GM21576 (cell line): ENCODE results near the gene SLC52A1.
"Not testable (repeated sequence)": the region's sequence is repeated elsewhere in the genome, so short reads cannot be mapped to it uniquely, and the experiment has no call there.

Source experiments
- ATAC-seq: cut with Tn5 transposase; IDR thresholded peaks from one replicate; pipeline ENCODE4 v1.9.1; 2021; ENCODE audit warnings: mild to moderate bottlenecking, moderate library complexity; ENCODE audit not compliant: unreplicated experiment

SLC52A1 gene

DNA sequence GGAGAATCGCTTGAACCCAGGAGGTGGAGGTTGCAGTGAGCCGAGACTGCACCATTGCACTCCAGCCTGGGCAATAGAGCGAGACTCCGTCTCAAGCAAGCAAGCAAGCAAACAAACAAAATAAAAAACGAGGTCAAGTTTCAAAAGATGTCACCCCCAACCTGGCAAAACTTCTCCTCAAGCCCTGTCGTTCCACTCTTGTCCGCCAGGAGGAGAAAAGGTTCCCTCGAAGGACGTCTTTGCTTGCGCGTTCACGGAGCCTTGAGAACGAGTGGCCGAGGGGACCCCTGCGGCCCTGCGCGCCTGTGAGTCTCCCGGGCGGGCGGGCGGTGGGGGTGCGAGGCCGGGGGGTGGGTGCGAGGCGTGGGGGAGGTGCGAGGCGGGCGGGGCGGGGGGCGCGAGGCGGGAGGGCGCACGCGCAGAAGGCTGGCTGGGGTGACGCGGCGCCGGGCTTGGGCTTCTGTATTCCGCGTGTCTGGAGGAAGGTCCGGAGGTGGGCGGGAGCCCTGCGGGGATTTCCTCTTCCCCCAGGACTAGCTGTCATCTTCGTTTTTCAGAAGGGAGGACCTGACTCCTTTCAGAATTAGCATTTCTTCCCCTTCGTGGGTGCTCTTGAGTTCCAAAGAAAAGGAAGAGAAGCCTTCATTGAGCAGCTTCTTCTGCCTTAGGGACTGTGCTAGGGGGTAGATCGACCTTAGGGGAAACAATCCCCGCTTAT lies 3.7 kb downstream of the SLC52A1 start:
- no peak for ATAC-seq

DNA sequence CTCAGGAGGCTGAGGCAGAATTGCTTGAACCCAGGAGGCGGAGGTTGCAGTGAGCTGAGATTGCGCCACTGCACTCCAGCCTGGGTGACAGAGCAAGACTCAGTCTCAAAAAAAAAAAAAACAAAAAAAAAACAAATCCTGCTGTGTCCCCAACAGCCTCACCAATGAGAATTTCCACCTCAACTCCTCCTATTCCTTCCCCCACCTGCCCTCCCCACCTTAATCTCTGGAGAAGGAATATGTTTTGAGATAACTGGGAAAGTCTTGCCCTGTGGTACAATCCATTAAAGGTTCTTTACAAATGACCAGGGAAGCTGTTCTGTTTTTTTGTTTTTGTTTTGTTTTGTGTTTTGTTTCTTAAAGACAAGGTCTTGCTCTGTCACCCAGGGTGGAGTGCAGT lies 5.1 kb downstream of the SLC52A1 start:
- not testable (repeated sequence) for ATAC-seq

GRCh38 chr17:5027916-5028315 lies 7.3 kb downstream of the SLC52A1 start:
- ATAC-seq = no peak

GRCh38 chr17:5027299-5027698 lies 7.9 kb downstream of the SLC52A1 start:
- no peak for ATAC-seq

- ATAC-seq = no peak
Measured at GRCh38 chr17:5024604-5025003, 10.6 kb downstream of the SLC52A1 start.

DNA sequence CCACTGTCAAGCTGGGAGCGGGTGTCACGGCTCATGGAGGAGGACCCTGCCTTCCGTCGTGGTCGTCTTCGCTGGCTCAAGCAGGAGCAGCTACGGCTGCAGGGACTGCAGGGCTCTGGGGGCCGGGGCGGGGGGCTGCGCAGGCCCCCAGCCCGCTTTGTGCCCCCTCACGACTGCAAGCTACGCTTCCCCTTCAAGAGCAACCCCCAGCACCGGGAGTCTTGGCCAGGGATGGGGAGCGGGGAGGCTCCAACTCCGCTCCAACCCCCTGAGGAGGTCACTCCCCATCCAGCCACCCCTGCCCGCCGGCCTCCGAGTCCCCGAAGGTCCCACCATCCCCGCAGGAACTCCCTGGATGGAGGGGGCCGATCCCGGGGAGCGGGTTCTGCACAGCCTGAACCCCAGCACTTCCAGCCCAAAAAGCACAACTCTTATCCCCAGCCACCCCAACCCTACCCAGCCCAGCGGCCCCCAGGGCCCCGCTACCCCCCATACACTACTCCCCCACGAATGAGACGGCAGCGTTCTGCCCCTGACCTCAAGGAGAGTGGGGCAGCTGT lies 11.6 kb downstream of the SLC52A1 start:
- no peak for ATAC-seq

DNA sequence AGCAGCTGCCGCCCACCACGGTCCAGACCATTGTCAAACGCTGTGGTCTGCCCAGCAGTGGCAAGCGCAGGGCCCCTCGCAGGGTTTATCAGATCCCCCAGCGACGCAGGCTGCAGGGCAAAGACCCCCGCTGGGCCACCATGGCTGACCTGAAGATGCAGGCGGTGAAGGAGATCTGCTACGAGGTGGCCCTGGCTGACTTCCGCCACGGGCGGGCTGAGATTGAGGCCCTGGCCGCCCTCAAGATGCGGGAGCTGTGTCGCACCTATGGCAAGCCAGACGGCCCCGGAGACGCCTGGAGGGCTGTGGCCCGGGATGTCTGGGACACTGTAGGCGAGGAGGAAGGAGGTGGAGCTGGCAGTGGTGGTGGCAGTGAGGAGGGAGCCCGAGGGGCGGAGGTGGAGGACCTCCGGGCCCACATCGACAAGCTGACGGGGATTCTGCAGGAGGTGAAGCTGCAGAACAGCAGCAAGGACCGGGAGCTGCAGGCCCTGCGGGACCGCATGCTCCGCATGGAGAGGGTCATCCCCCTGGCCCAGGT lies 13.0 kb downstream of the SLC52A1 start:
- no peak for ATAC-seq

GRCh38 chr17:5020502-5021023 lies 14.7 kb downstream of the SLC52A1 start:
- ATAC-seq = no peak

DNA sequence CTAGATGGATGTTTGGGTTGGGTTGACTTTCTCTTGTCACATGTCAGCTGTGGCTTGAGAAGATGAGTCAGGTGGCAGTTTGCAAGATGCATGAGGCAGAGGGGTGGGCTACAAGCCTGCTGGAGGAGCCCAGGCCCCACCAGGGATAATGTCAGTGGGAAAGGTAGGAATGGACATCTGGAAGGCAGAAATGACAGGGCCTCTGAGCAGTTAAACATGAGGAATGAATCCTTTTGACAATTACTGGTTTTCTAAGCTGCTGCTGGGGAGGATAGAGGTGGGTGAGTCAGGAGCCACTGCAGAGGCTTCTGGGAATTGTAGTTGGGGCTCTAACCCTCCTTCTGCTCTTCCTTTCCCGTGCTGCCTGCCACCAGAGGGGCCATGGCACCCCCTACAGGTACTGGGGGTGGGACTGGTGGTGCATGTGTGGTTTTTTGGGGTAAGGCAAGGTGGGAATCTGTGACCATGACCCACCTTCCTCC lies 15.7 kb downstream of the SLC52A1 start:
- no peak for ATAC-seq

DNA sequence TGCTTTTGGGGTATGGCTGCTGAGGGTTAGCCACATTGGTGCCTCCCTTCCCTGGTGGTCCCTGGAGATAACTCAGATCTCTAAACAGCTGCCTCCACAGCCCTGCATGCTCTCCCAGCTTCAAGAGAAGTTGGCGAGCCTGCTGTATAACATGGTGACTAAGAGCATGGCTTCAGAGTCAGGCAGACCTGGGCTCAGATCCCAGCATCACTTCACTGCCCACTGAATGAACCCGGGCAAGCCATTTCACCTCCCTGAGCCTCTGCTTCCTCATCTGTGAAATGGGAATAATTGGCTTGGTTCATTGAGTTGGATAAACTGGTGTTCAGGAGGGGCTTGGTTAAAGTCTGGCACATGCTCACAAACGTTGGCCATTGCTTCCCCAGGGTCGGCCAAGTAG lies 20.9 kb downstream of the SLC52A1 start:
- no peak for ATAC-seq

- ATAC-seq = no peak
Measured at GRCh38 chr17:5011928-5012327, 23.3 kb downstream of the SLC52A1 start.

DNA sequence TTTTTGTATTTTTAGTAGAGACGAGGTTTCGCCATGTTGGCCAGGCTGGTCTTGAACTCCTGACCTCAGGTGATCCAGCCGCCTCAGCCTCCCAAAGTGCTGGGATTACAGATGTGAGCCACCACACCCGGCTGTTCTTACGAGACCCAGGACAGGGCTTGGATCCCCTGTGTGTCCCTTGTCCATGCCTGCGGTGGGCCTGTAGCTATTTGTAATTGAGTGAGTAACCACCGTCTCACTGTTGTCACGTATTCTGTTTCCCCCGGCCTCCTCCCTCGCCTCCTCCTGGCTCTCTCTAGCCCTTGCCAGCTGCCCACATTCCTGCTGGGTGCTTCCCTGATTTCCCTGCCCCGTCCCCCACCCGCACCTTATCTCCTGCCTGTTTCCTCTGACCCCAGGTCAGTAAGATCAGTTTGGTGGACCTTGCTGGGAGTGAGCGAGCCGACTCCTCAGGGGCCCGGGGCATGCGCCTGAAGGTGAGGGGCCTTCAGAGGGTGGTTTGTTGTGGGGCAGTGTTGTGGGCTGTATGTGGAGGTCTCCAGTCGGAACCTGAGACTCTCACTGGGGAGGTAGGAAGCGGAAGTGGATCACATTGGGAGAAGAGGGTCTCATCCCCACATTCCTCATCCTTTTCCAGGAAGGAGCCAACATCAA lies 31.9 kb downstream of the SLC52A1 start:
- no peak for ATAC-seq

DNA sequence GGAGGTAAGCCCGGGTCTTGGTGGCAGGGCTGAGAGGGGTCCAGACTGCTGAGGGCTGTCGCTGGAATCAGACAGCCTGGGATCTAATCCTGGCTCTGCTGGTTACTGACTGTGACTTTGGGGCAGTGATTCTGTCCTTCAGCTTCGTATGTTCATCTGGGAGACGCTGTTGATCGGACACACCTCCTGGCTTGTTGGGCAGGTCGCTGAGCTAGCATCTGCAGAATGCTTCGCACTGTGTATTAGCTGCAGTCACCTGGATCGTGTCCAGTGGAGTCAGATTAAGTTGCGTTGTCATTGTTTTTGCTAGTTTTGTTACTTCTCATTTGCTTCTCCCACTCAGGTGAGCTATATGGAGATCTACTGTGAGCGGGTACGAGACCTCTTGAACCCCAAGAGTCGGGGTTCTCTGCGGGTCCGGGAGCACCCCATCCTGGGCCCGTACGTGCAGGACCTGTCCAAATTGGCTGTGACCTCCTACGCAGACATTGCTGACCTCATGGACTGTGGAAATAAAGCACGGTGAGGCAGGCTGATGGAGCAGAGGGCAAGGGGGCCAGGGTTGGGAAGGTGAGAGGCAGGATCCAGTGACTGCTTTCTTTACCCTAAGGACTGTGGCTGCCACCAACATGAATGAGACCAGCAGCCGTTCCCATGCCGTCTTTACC lies 33.0 kb downstream of the SLC52A1 start:
- no peak for ATAC-seq

DNA sequence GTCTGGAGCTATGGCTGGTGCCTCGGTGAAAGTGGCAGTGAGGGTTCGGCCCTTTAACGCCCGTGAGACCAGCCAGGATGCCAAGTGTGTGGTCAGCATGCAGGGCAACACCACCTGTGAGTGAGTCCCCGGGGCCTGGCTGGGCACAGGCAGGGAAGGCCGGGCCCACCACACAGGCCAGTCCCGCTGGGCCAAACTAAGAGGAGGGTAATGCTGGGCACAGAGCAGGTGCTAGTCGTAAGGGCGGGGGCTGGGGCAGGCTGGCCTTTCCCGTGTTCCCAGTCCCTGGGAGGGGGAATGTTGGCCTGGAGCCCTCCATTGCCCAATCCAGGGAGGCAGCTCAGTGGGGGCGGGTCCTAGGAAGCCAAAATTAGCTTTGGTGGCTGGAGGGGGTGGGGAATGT lies 35.0 kb downstream of the SLC52A1 start:
- ATAC-seq = no peak

DNA sequence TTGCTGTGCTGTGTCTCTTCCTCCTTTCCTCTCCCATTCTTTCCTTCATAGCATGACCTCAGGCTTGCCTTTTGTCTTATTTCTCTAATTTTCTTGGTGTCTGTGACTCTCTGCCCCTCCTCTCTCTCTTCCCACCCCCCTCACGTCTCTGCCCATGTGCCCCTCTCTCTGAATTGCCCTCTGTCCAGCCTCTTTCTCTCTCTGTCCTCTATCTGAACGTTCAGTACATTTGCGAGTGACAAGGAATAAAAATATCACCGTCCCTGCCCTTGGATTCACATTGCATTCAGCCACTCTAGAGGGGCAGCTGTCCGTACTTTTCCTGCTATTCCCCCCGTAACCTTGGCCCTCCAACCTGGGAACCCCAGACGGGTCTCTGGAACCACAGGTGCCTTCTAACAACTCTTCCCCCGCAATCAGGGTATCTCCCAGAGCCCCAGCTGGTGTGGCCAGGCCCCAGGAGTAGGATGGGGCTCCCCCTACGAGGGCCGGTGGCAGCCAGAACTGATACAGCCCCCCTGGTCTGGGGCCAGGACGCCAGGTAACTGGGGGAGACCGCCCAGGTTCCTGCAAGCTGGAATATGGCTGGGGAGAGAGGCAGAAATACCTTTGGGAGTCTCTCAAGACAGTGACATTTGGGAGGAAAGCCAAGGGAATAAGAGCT lies 35.7 kb downstream of the SLC52A1 start:
- no peak for ATAC-seq

GRCh38 chr17:4998732-4999429 lies 36.3 kb downstream of the SLC52A1 start:
- ATAC-seq = no peak

DNA sequence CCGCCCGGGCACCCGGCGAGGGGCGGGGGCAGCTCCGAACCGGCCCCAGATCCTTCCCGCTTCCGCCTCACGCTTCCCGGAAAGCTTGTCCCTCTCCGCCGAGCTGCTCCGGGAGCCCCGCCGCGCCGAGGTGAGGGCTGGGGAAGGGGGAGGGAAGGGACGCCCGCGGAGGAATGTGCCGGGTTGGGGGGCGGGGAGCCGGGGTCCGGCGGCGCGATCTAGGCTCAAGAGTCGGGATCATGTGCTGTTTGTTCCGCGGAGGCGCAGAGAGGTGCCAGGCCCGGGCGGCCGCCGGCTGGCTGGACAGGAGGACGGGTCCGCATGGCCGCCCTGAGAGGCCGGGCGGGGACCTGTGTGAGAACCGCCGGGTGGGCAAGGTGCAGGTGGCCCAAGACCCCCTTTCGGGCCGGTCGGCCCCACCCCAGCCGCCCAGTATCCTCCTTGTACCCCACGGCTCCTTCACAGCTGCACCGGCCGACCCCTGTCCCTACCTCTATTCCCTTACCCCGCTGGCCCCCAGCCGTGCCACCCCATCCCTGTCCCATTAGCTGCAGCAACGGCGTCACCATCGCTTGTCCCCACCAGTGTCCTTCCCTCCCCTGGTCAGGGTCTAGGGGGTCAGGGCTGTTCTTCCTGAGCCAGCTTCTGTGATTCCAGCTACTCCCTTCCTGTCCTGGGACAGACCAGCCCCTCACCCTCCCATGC lies 37.0 kb downstream of the SLC52A1 start:
- peak; percentile 4 for ATAC-seq

DNA sequence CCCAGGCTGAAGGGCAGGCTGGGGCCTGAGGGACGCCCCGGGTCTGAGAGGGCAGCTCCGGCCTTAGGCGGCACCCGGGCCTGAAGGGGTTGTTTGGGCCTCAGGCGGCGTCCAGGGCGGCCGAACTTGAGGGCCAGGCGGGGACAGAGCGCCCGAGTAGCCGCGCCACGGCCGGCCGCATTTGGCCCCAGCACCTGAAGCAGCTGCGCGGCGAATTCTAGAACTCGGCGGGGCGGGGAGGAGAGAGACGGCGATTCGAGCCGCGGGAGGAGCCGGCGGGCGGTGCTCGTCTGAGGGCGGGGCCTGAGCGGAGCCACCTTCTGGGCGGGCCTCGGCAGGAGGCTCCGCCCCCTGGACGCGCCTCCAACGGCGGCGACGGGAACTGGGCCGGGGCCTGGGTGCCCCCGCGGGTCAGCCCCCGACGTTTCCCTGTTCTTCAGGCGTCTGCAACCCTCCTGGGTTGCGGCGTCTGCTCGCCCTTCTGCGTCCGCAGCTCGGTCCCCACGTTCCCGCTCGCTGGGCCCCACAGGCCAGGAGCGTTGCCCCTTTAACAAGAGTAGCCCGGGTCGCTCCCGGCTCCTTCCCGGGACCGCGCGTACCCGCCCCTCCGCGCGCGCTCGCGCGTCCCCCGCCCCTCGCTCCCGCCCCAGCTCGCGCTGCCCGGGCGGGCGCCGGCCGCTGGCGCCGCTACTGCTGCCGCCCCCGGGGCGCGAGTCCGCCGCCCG lies 37.8 kb downstream of the SLC52A1 start, which contains the start of the genes INCA1 and KIF1C:
Gene INCA1 (minus strand): TSS at position 221 of the 725 bp plus-strand sequence. CDS start 3,085 bp downstream, outside the sequence.
Gene KIF1C (plus strand): TSS at position 649 of the 725 bp plus-strand sequence. CDS start 2,297 bp downstream, outside the sequence.
- ATAC-seq = peak; percentile 81
